ENCODE results near the gene C1orf105. TPM values are rescaled to one million over a fixed set of nuclear protein-coding genes. Genes with fewer than 3 reads are reported as not detected.
A peak's percentile ranks its signal among the peaks of the same experiment; 100 is the strongest.

Gene C1orf105
- total and polyA plus RNA-seq, 8 donors, result 0.37 TPM; not detected in 7

DNA sequence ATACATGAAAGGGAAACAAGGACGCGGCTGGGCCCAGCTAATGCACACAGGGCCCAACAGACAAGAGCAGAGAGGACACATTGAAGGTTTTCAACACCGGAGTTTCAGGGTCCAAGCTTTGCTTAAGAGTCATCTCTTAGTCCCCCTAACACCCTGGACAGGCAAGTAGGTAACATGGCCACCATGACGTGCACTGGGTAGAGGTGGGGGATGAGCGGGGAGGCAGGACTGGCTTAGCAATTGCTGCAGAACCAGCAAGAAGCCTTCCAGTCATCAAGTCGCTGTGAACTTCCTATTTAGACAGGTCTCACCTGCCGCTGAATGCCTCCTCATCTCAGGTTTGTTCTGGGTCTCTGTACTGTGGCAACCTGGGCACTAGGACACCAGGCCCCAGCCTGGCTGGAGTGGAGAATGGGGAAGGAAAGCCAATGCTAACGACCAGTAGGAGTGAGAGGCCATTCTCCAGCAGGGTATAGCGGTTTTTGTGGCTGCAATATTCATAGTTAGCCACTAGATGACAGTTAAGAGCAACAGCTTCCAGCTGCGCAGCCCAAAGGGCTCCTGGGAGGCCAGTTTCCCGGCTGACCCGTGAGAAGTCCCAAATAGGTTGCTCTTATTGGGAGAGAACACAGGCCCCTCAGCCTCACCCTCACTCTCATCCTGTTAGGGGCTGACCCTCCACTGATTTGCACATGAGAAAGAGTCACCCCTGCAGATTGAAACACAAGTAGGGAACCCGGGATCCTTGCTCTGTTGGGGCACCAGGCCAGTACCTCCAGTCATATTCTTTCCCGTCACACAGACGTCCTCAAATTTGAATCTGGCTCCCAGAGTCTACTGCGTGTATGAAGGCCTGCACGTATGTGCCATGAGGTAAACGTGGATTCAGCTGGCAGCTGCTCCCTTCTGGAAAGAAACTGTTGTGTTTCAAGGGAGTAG is 29.4 kb downstream of the C1orf105 start:
- intact Hi-C loops (cut with DNase I; ENCODE audit: low total_unique reads), result loop anchor here (10.0 kb wide), 1 partner anchor 275 kb away; no protein-coding TSS in a partner anchor

DNA sequence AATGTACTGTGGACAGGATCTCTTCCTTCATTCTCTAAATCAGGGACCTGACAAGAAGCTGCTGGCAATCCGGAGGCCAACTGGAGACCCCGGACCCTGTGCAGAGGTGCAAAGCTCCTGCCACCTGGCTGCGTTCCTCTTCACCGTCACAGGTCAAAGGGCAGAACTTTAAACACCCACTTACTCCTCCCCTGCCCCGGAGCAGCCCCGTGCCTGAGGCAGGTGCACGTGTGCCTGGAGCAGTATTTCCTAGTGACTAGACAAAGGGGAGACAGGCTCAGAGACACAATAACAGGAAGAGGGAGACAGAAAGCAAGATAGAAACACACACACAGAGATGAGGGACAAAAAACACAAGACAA is 30.0 kb downstream of the C1orf105 start:
- peak overlapping the region in 1 of 4 donors; percentile 11 for H3K4me3 ChIP-seq
- H3K9me3 ChIP-seq, result no peaks in the 10 kb centered on the region
- TF ChIP-seq POLR2A (IDR thresholded peaks at IDR 0.05) (no peak), EP300 (IDR thresholded peaks at IDR 0.05) (no peak), POLR2AphosphoS5 (IDR thresholded peaks at IDR 0.05) (no peak), CTCF (IDR thresholded peaks at IDR 0.05) (no peak)
- peak in 1 of 2 donors; percentile 49 for DNase-seq
- no peaks in the 10 kb centered on the region for H3K27me3 ChIP-seq
- intact Hi-C loops (cut with DNase I; ENCODE audit: low total_unique reads), result no loop called here
- peak overlapping the region; percentile 21 to 65 (median 42) for H3K27ac ChIP-seq
- 22 to 49% (median 28%) methylated on average over 7 of the region's 7 CpGs for WGBS, 5 donors
- H3K36me3 ChIP-seq, result no peaks in the 10 kb centered on the region
- H3K4me1 ChIP-seq, result peaks cover 9 to 44% (median 26%) of the 10 kb centered on the region in 4 donors

More for the DNA sequence above, 29.4 kb downstream of the C1orf105 start:
- Histone ChIP-seq H3K36me3 (no peaks in the 10 kb centered on the region), H3K9me3 (no peaks in the 10 kb centered on the region), H3K27ac (peak overlapping the region; percentile 21 to 65 (median 42)), H3K4me1 (peaks cover 9 to 44% (median 26%) of the 10 kb centered on the region in 4 donors), H3K27me3 (no peaks in the 10 kb centered on the region), H3K4me3 (peak overlapping the region in 2 of 4 donors; percentile 9 to 11)
- WGBS, 5 donors, result 31 to 50% (median 35%) methylated on average over 16 to 18 of the region's 18 CpGs
- DNase-seq, result peak; percentile 62 to 82
- TF ChIP-seq POLR2AphosphoS5 (IDR thresholded peaks at IDR 0.05) (peak in 1 of 3 donors; percentile 11), CTCF (IDR thresholded peaks at IDR 0.05) (peak in 5 of 7 experiments; percentile 74 to 92 (median 87)), EP300 (IDR thresholded peaks at IDR 0.05) (no peak)

- no peaks in the 10 kb centered on the region for H3K9me3 ChIP-seq
- peaks cover 9 to 44% (median 26%) of the 10 kb centered on the region in 4 donors for H3K4me1 ChIP-seq
- no peaks in the 10 kb centered on the region for H3K36me3 ChIP-seq
- H3K4me3 ChIP-seq, result no peak overlapping the region
- no peak for TF ChIP-seq POLR2A (IDR thresholded peaks at IDR 0.05)
- TF ChIP-seq POLR2AphosphoS5 (IDR thresholded peaks at IDR 0.05), result peak in 2 of 3 donors; percentile 51 to 59
- 16 to 64% (median 25%) methylated on average over 2 of the region's 2 CpGs for WGBS, 5 donors
- intact Hi-C loops (cut with DNase I; ENCODE audit: low total_unique reads), result no loop called here
- H3K27me3 ChIP-seq, result no peaks in the 10 kb centered on the region
- peak; percentile 43 to 83 for DNase-seq
- peak overlapping the region; percentile 21 to 65 (median 42) for H3K27ac ChIP-seq
Measured at GRCh38 chr1:172451002-172451443, 30.5 kb downstream of the C1orf105 start.

- intact Hi-C loops (cut with DNase I; ENCODE audit: low total_unique reads), result no loop called here
Measured at GRCh38 chr1:172452536-172453152, 32.2 kb downstream of the C1orf105 start.

More at GRCh38 chr1:172452536-172453152, 32.2 kb downstream of the C1orf105 start:
- DNase-seq, result no peak
- Histone ChIP-seq H3K4me1 (peaks cover 9 to 44% (median 26%) of the 10 kb centered on the region in 4 donors), H3K27me3 (no peaks in the 10 kb centered on the region), H3K4me3 (no peak overlapping the region), H3K36me3 (no peaks in the 10 kb centered on the region), H3K9me3 (no peaks in the 10 kb centered on the region), H3K27ac (no peak overlapping the region)
- no peak for TF ChIP-seq POLR2A (IDR thresholded peaks at IDR 0.05)
- TF ChIP-seq EP300 (IDR thresholded peaks at IDR 0.05), result no peak
- no peak for TF ChIP-seq CTCF (IDR thresholded peaks at IDR 0.05)
- no peak for TF ChIP-seq POLR2AphosphoS5 (IDR thresholded peaks at IDR 0.05)
- 62 to 86% (median 73%) methylated on average over 7 of the region's 7 CpGs for WGBS, 5 donors
